Forelimb muscle (tissue), 1 donor: Measurements from ENCODE around the gene LRRC1. TPM values are rescaled to one million over a fixed set of nuclear protein-coding genes. Genes with fewer than 3 reads are reported as not detected.

Experiments used
- DNase-seq: peaks from one replicate; pipeline ENCODE4 v3.0.0-alpha.2; 2013; ENCODE audit warnings: low read depth
- polyA plus RNA-seq: library from polyadenylated mRNA; unstranded; fragments of 120-200 nt; gene quantifications from one replicate; pipeline ENCODE4 v1.2.1, GENCODE V29; 2013; ENCODE audit not compliant: insufficient read length

The LRRC1 gene
- polyA plus RNA-seq, 1 donor, result 7.5 TPM

DNA sequence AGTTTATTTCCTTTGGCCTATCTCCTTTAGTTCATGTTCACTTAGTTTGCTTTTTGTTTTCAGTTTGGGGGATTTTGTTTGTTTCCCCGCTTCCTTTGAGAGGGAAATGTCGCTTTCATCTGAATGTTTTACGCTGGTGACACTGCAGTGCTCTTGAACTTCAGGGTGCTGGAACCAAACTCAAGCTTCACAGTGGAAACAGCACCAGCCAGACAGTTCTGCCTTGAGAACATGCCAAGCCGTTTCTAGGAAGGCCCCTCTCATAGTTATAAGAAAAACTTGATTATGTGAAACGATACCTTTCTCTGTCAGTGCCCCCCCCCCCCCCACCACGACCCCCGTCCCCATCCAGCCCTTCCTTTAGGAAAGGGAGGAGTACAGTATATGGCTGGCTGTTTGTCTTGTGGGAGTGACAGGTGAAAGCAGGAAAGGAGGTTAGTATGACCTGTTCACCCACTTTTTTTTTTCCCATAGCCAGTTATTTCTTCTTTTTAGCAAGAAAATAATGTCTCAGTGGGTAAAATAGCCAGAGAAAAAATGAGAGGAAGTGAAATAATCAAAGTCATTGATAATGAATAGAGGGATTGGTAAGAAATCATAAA is 130.1 kb downstream of the LRRC1 start:
- no peak for DNase-seq

- DNase-seq, result no peak
Observed at GRCh38 chr6:53925891-53926290, 131.1 kb downstream of the LRRC1 start.

GRCh38 chr6:53926505-53926904 is 131.7 kb downstream of the LRRC1 start:
- DNase-seq, result no peak

DNA sequence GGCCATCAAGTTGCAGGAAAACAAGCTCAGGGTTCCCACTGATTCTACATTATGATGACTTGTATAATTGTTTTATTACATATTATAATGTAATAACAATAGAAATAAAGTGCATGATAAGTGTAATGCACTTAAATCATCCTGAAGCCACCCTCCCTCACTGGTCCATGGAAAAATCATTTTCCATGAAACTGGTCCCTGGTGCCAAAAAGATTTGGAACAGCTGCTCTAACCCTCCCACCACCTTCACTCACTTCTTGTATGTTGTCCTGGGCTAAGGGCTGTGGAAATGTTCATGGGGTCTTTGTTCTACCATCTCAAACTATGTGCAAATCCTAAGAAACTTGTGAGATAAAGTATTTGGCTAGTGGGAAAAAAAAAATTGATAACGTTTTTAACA is 133.8 kb downstream of the LRRC1 start:
- DNase-seq, result no peak

DNA sequence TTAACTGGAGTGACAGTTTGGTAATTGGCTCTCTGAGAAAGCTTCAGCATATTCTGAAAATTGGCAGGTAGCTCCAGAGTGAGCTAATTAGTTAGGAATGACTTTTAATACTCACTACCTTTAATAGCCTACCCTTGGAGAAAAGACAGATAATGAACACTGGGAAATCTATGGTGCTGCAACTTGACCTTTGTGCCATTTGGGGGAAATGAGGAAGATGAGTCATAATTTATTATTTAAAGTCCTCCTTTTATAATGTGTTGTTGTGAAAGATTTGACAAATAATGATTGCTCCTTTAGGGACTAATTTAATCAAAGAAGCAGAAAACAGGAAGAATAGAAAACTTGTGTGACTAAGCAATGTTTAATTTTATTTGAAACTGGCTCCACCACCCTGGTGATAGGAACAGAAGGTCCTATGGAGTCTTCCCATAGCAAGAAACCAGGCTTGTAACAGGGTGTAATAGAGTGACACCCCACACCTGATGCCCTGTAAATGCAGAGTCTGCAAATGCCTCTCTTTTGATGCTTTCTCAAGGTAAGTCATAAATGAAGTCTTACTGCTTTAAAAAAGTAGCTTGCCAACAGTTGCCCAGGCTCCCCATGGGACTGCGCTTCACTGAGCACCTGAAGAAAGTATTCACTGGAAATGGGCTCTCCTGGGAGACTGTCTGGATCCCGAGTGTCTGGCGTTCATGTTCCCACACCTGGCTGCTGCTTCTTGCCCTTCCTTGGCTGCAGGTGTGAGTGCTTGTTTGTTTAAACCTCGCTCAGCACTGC is 134.4 kb downstream of the LRRC1 start:
- no peak for DNase-seq

DNA sequence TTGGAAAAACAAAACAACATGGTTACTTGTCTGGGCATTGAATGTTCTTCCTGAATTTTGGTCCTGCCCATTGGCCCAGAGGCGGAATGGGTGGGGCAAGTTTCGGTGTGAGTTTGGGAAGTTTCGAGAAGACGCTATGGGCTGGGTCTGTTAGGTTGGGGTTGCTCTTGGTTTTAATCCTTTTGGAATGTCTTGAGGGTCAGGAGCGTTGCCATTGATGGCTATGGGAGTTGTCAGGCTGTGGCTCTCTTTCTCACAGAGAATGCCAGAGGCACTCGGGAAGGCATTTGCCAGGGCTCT is 135.0 kb downstream of the LRRC1 start:
- DNase-seq, result no peak

GRCh38 chr6:53930330-53930729 is 135.5 kb downstream of the LRRC1 start:
- DNase-seq, result no peak

DNA sequence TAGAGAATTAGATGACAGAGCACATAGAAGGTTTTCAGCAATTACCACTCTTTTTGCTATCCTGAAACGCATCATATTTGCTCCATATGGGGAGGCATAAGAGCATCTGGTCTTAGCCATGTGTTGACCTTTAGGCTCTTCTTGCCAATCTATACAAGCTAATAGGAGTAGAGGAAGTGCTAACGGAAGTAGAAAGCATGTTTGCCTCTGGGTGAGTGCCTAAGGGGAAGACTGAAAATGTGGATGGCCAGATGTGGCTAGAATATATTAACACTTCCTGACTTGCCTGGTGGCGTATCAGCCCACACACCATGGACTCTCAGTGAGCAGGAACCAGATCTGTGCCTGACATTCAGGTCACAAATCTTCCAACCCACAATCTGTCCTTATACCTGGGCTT is 136.3 kb downstream of the LRRC1 start:
- no peak for DNase-seq

DNA sequence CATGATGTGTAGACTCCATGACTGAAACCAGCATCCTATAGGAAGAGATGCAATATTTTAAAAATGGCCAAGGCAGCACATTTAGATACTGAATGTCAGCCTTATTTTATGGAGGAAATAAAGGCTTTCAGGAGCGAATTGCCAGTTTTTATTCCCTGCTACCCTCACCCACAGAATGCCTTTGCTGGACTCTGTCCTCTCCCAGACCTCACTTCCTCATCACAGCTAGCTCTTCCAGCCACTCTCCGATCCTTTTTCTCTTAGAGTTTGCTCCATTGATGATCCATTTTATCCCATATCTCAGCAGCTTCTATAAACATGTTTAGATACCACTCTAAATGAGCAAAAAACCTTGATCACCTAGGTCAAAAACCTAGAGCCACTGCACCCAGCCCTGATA is 137.7 kb downstream of the LRRC1 start:
- DNase-seq, result no peak

DNA sequence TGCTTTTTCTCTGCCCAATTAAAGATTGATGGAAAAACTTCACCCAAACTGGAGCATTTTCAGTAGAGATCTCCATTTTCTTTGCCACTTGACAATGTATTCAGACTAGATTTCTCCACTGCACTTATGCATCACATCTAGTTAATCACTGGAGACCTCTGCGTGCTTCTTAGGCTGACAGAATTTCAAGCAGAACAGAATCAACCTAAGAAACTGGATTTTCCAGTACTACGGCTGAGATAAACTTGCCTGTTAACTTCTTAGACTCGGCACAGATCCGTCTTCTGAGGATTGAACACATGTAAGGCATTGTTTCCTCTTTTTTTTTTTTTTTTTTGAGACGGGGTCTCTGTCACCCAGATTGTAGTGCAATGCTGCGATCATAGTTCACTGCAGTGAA is 139.2 kb downstream of the LRRC1 start:
- DNase-seq, result no peak

DNA sequence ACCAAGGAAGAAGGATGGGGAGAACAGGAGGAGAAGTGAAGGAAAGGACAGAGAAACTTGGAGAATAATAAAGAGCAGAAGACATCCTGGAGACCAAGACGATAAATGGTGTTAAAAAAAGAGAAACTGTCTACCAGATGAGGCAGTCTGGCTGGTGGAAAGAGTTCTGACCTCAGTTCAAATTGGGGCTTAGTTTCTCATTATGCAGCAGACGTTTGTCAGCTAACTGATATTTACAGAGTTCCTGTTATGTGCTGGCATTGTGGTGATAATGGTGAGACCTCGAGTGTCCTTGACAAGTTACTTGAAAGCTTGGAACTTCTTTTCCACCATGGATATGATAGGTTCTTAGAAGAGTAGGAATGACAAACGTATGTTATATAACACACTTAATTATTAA is 142.7 kb downstream of the LRRC1 start:
- DNase-seq, result no peak

GRCh38 chr6:53938810-53939209 is 144.0 kb downstream of the LRRC1 start:
- no peak for DNase-seq

GRCh38 chr6:53939830-53940229 is 145.0 kb downstream of the LRRC1 start:
- no peak for DNase-seq

- no peak for DNase-seq
Observed at GRCh38 chr6:53943395-53943794, 148.6 kb downstream of the LRRC1 start.

DNA sequence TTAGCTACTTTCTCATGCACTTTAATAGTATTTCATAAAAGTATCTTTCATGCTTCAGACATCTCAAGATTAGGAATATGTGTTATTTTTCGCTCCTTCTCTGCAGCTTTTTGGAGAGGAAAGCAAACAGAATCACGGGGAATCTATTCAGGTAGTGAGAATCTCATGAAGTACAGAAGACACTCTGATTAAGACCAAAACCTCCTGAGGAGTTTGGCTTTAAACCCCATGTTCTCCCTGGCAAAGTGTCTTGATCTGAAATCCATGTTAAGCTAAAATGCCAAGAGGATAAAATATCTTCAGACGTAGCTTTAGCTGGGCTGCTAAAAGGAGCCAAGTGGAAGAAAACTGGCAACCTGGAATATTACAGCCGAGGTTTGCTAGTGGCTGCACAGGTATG is 149.3 kb downstream of the LRRC1 start:
- DNase-seq, result no peak

DNA sequence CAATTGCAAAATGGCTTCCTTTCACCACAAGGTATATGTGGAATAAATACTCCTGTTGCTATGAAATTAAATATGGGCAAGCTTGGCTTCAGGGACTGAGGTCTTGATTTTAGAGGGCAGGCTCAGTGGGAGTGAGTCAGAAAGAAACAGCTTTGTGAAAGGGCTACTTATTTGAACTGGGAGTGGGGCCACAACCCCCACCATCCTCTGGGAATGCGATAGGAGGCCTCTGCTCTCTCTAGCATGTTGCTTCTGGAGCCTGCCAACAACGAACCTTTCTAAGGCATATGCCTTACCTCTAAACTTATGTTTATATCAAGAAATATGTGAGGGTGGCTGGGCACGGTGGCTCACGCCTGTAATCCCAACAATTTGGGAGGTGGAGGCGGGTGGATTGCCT is 149.7 kb downstream of the LRRC1 start:
- DNase-seq, result no peak

DNA sequence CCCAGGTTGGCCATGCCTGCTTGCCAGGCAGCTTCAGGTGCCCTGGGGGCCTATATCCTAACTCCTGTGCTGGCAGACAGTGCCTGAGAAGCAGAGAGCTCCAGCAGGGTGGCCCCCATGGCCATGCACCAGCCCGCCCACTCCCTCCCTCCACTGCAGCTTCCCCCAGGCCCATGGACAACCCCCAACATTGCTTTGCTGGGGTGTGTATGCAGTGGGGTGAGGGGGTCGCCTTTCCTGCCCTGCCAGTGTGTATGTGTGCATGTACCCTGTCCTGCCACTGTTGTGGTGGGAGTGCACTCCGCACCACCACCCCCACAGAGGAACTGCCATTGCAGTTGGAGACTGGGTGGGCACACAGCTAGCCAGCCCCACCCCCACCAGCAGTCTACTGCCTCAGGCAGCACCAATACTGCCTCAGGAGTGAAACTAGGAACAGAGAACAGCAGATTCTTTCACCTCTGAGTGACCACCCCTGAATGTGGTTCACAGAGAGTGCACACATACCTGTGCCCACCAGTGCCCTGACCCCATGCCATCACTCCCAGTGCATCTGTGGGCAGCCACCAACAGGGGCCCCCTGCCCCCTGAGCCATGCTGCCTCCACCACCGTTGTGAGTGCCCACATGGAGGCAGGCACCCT is 151.1 kb downstream of the LRRC1 start:
- no peak for DNase-seq

DNA sequence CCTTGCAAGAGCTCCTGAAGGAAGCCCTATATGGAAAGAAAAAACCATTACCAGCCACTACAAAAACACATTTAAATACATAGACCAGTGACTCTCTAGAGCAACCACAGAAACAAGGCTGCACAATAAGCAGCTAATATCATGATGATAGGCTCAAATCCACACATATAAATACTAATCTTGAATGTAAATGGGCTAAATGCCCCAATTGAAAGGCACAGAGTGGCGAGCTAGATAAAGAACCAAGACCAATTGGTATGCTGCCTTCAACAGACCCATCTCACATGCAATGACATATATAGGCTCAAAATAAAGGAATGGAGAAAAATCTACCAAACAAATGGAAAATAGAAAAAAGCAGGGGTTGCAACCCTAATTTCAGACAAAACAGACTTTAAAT is 153.0 kb downstream of the LRRC1 start:
- DNase-seq, result no peak

DNA sequence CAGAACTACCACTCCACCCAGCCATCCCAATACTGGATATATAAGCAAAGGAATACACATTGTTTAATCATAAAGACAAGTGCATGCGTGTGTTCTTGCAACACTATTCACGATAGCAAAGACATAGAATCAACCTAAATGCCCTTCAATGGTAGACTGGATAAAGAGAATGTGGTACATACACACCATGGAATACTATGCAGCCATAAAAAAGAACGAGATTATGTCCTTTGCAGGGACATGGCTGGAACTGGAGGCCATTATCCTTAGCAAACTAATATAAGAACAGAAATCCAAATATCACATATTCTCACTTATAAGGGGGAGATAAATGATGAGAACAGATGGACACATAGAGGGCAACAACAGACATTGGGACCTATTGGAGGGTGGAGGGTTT is 156.6 kb downstream of the LRRC1 start:
- DNase-seq, result no peak

DNA sequence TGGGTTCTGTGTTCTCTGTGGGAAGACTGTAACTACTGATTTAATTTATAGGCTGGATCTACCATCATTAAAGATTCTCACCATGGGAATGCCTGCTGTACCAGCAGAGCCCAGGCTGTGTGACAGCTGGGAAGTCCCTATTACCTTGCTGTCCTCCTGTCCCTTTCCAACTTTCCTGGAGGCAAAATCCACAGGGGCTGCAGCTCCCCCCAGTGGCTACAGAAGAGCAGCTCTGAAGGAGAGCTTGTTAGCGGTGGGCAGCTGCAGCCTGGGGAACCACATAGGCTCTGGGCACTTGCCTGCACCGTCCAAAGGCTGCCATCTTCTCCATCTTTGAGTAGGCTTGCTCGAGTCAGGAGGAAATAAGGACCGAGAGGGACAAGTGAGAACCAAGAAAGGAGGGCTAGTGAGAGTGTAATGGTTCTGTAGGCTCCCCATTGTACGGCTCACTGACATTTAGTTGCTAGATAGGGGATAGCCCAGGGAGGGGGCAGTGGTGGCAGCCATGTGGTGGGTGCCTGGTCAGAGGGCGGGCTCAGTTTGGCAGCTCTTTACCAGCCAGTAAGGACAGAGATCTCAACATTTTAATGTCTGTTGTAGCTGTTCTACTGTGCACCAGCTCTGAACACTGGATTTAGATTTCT is 161.4 kb downstream of the LRRC1 start:
- no peak for DNase-seq

- no peak for DNase-seq
Observed at GRCh38 chr6:53956804-53957203, 162.0 kb downstream of the LRRC1 start.

- no peak for DNase-seq
Observed at GRCh38 chr6:53959717-53960116, 164.9 kb downstream of the LRRC1 start.

DNA sequence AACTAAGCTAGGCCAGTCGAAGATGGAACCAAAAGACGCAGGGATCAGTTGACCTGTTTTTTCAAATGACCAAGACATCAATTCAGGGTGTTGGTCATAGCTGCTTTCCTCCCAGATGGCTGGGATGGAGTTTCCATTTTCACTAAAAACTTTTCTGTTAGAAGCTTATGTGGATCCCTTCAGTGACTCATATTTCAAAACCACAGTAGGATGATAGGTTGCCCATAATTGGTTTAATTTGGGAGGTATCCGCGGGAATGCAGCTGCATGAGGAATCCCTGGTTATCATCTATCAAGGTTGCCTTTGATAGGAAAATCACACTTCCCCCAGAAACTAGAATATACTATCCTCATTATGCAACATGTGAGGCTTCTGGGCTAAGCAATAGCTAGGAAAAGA is 165.5 kb downstream of the LRRC1 start:
- DNase-seq, result no peak
